ENCODE data around the gene TATDN2.
"Not testable (repeated sequence)": the region's sequence is repeated elsewhere in the genome, so short reads cannot be mapped to it uniquely, and the experiment has no call there.

The TATDN2 gene

GRCh38 chr3:10272476-10272875, 24.2 kb downstream of the TATDN2 start:
- not testable (repeated sequence) for DNase-seq (ENCODE audit: low read depth)

- no peak for DNase-seq (ENCODE audit: low read depth)
Measured at GRCh38 chr3:10272977-10273376, 24.7 kb downstream of the TATDN2 start.

GRCh38 chr3:10273702-10274305, 25.5 kb downstream of the TATDN2 start:
- no peak for DNase-seq (ENCODE audit: low read depth)

- no peak for DNase-seq (ENCODE audit: low read depth)
Measured at GRCh38 chr3:10274601-10275000, 26.3 kb downstream of the TATDN2 start.

- no peak for DNase-seq (ENCODE audit: low read depth)
Measured at GRCh38 chr3:10277115-10277625, 28.9 kb downstream of the TATDN2 start.

GRCh38 chr3:10278501-10278900, 30.2 kb downstream of the TATDN2 start:
- DNase-seq (ENCODE audit: low read depth) = no peak

GRCh38 chr3:10279384-10280176, 31.3 kb downstream of the TATDN2 start:
- DNase-seq (ENCODE audit: low read depth) = no peak

GRCh38 chr3:10280177-10280529, 31.9 kb downstream of the TATDN2 start:
- DNase-seq (ENCODE audit: low read depth) = no peak

- no peak for DNase-seq (ENCODE audit: low read depth)
Measured at GRCh38 chr3:10280571-10280970, 32.3 kb downstream of the TATDN2 start.

- DNase-seq (ENCODE audit: low read depth) = no peak
Measured at GRCh38 chr3:10281951-10282350, 33.7 kb downstream of the TATDN2 start.

GRCh38 chr3:10283638-10284037, 35.4 kb downstream of the TATDN2 start:
- no peak for DNase-seq (ENCODE audit: low read depth)

- DNase-seq (ENCODE audit: low read depth) = no peak
Measured at GRCh38 chr3:10284496-10284895, 36.2 kb downstream of the TATDN2 start.

GRCh38 chr3:10285272-10286132, 37.2 kb downstream of the TATDN2 start:
- no peak for DNase-seq (ENCODE audit: low read depth)

- no peak for DNase-seq (ENCODE audit: low read depth)
Measured at GRCh38 chr3:10286133-10286524, 37.9 kb downstream of the TATDN2 start.

- no peak for DNase-seq (ENCODE audit: low read depth)
Measured at GRCh38 chr3:10286596-10287295, 38.5 kb downstream of the TATDN2 start.

GRCh38 chr3:10287936-10288574, 39.8 kb downstream of the TATDN2 start:
- no peak for DNase-seq (ENCODE audit: low read depth)

GRCh38 chr3:10288575-10288960, 40.3 kb downstream of the TATDN2 start:
- DNase-seq (ENCODE audit: low read depth) = no peak

- no peak for DNase-seq (ENCODE audit: low read depth)
Measured at GRCh38 chr3:10289077-10289476, 40.8 kb downstream of the TATDN2 start.

- DNase-seq (ENCODE audit: low read depth) = no peak
Measured at GRCh38 chr3:10289787-10290355, 41.6 kb downstream of the TATDN2 start.

- DNase-seq (ENCODE audit: low read depth) = no peak
Measured at GRCh38 chr3:10290481-10291176, 42.4 kb downstream of the TATDN2 start.

- no peak for DNase-seq (ENCODE audit: low read depth)
Measured at GRCh38 chr3:10291641-10292040, 43.4 kb downstream of the TATDN2 start.

Measured in GM04503 (cell line).